HAP-1 (cell line): Measurements from ENCODE around the gene MOB3B.

Experiments
- DNase-seq, 2 experiments: peaks; one replicate each; pipeline ENCODE4 v3.0.0-alpha.2; 2016 to 2020; ENCODE audit warnings: low spot score in 2 of 2
- H3K27me3 ChIP-seq: fragments of 250-450 bp; sonication (Bioruptor Pico); 2 replicates; pipeline ENCODE4 v1.5.1; 2020; ENCODE audit warnings: low read depth, mild to moderate bottlenecking, moderate library complexity
- H3K36me3 ChIP-seq: fragments of 250-450 bp; sonication (Bioruptor Pico); replicated peaks from 2 replicates; pipeline ENCODE4 v1.5.1; 2020; ENCODE audit warnings: mild to moderate bottlenecking
- H3K4me1 ChIP-seq: fragments of 250-450 bp; sonication (Bioruptor Pico); 2 replicates; pipeline ENCODE4 v1.5.1; 2020; ENCODE audit warnings: mild to moderate bottlenecking
- H3K4me3 ChIP-seq: fragments of 250-450 bp; sonication (Bioruptor Pico); 2 replicates; pipeline ENCODE4 v1.5.1; 2020; ENCODE audit warnings: mild to moderate bottlenecking, moderate library complexity
- H3K9me3 ChIP-seq: fragments of 250-450 bp; sonication (Bioruptor Pico); 2 replicates; pipeline ENCODE4 v1.5.1; 2020; ENCODE audit warnings: mild to moderate bottlenecking, moderate library complexity
- in situ Hi-C: fragments of 300-500 bp; cut with MboI; formaldehyde crosslinking; loops from 3 replicates; pipeline ENCODE4 v1.14.3; 2020; ENCODE audit warnings: low sequenced_read_pairs, inconsistent platforms, mixed read lengths

MOB3B gene

GRCh38 chr9:27537027-27537435 is 7.4 kb upstream of the MOB3B start:
- no peak for DNase-seq
- Histone ChIP-seq H3K4me1 (peaks cover 4% of the 10 kb centered on the region; the same call in 1 of the 2 replicates), H3K4me3 (no peak overlapping the region), H3K9me3 (no peaks in the 10 kb centered on the region), H3K36me3 (no peaks in the 10 kb centered on the region), H3K27me3 (no peaks in the 10 kb centered on the region)
- in situ Hi-C loops = loop anchor here (25.0 kb wide), 1 partner anchor 500 kb away; no protein-coding TSS in a partner anchor

GRCh38 chr9:27536168-27536567 is 6.6 kb upstream of the MOB3B start:
- Histone ChIP-seq H3K4me1 (peaks cover 4% of the 10 kb centered on the region; the same call in 1 of the 2 replicates), H3K27me3 (no peaks in the 10 kb centered on the region), H3K4me3 (no peak overlapping the region), H3K9me3 (no peaks in the 10 kb centered on the region), H3K36me3 (no peaks in the 10 kb centered on the region)
- in situ Hi-C loops = loop anchor here (25.0 kb wide), 1 partner anchor 499 kb away; no protein-coding TSS in a partner anchor
- DNase-seq = no peak

GRCh38 chr9:27535701-27536118 is 6.1 kb upstream of the MOB3B start:
- peaks cover 7% of the 10 kb centered on the region; the same call in 1 of the 2 replicates for H3K4me1 ChIP-seq
- H3K27me3 ChIP-seq = no peaks in the 10 kb centered on the region
- H3K36me3 ChIP-seq = no peaks in the 10 kb centered on the region
- in situ Hi-C loops = loop anchor here (25.0 kb wide), 1 partner anchor 498 kb away; no protein-coding TSS in a partner anchor
- DNase-seq = peak; percentile 51 to 58
- no peaks in the 10 kb centered on the region for H3K9me3 ChIP-seq
- H3K4me3 ChIP-seq = no peak overlapping the region

- Histone ChIP-seq H3K4me1 (peaks cover 7% of the 10 kb centered on the region; the same call in 1 of the 2 replicates), H3K9me3 (no peaks in the 10 kb centered on the region), H3K27me3 (no peaks in the 10 kb centered on the region), H3K4me3 (no peak overlapping the region), H3K36me3 (no peaks in the 10 kb centered on the region)
- DNase-seq = no peak
- in situ Hi-C loops = loop anchor here (25.0 kb wide), 1 partner anchor 497 kb away; no protein-coding TSS in a partner anchor
Measured at GRCh38 chr9:27534658-27535209, 5.1 kb upstream of the MOB3B start.

- Histone ChIP-seq H3K4me1 (peaks cover 7% of the 10 kb centered on the region; the same call in 1 of the 2 replicates), H3K27me3 (no peaks in the 10 kb centered on the region), H3K9me3 (no peaks in the 10 kb centered on the region), H3K36me3 (no peaks in the 10 kb centered on the region), H3K4me3 (no peak overlapping the region)
- no peak for DNase-seq
- in situ Hi-C loops = loop anchor here (25.0 kb wide), 1 partner anchor 497 kb away; no protein-coding TSS in a partner anchor
Measured at GRCh38 chr9:27534131-27534530, 4.5 kb upstream of the MOB3B start.

GRCh38 chr9:27533311-27533710 is 3.7 kb upstream of the MOB3B start:
- no peak overlapping the region for H3K4me3 ChIP-seq
- in situ Hi-C loops = loop anchor here (25.0 kb wide), 1 partner anchor 496 kb away; no protein-coding TSS in a partner anchor

GRCh38 chr9:27532046-27532445 is 2.4 kb upstream of the MOB3B start:
- Histone ChIP-seq H3K36me3 (no peaks in the 10 kb centered on the region), H3K4me3 (no peak overlapping the region), H3K4me1 (peaks cover 12% of the 10 kb centered on the region), H3K9me3 (no peaks in the 10 kb centered on the region), H3K27me3 (no peaks in the 10 kb centered on the region)
- no peak for DNase-seq
- in situ Hi-C loops = loop anchor here (25.0 kb wide), 1 partner anchor 495 kb away; no protein-coding TSS in a partner anchor

More at GRCh38 chr9:27533311-27533710, 3.7 kb upstream of the MOB3B start:
- Histone ChIP-seq H3K27me3 (no peaks in the 10 kb centered on the region), H3K36me3 (no peaks in the 10 kb centered on the region), H3K4me1 (peaks cover 7% of the 10 kb centered on the region; the same call in 1 of the 2 replicates), H3K9me3 (no peaks in the 10 kb centered on the region)
- DNase-seq = no peak

- Histone ChIP-seq H3K27me3 (no peaks in the 10 kb centered on the region), H3K36me3 (no peaks in the 10 kb centered on the region), H3K4me3 (no peak overlapping the region), H3K9me3 (no peaks in the 10 kb centered on the region), H3K4me1 (peaks cover 17% of the 10 kb centered on the region)
- in situ Hi-C loops = loop anchor here (25.0 kb wide), 1 partner anchor 494 kb away; no protein-coding TSS in a partner anchor
- peak in 1 of 2 experiments; percentile 65 for DNase-seq
Measured at GRCh38 chr9:27530915-27531755, 1.5 kb upstream of the MOB3B start.

- H3K36me3 ChIP-seq = no peaks in the 10 kb centered on the region
- in situ Hi-C loops = loop anchor here (5.0 to 25.0 kb wide), 2 partner anchors 197 to 492 kb away; no protein-coding TSS in a partner anchor
- H3K27me3 ChIP-seq = no peaks in the 10 kb centered on the region
- DNase-seq = peak; percentile 45 to 82
- peaks cover 13% of the 10 kb centered on the region for H3K4me1 ChIP-seq
- H3K9me3 ChIP-seq = no peaks in the 10 kb centered on the region
- H3K4me3 ChIP-seq = peak overlapping the region; percentile 72
Measured at GRCh38 chr9:27528886-27529315, 713 bp downstream of the MOB3B start.

- in situ Hi-C loops = loop anchor here (5.0 to 25.0 kb wide), 2 partner anchors 196 to 491 kb away; no protein-coding TSS in a partner anchor
- peak overlapping the region; percentile 72 for H3K4me3 ChIP-seq
- DNase-seq = peak; percentile 72 to 89
- no peaks in the 10 kb centered on the region for H3K36me3 ChIP-seq
- peaks cover 13% of the 10 kb centered on the region for H3K4me1 ChIP-seq
- H3K27me3 ChIP-seq = no peaks in the 10 kb centered on the region
- no peaks in the 10 kb centered on the region for H3K9me3 ChIP-seq
Measured at GRCh38 chr9:27528076-27528885, 1.3 kb downstream of the MOB3B start.

GRCh38 chr9:27527702-27528075 is 1.9 kb downstream of the MOB3B start:
- Histone ChIP-seq H3K4me3 (peak overlapping the region; percentile 72), H3K4me1 (peaks cover 13% of the 10 kb centered on the region), H3K9me3 (no peaks in the 10 kb centered on the region), H3K36me3 (no peaks in the 10 kb centered on the region), H3K27me3 (no peaks in the 10 kb centered on the region)
- in situ Hi-C loops = loop anchor here (5.0 to 25.0 kb wide), 2 partner anchors 195 to 490 kb away; no protein-coding TSS in a partner anchor
- DNase-seq = no peak

GRCh38 chr9:27524236-27524635 is 5.4 kb downstream of the MOB3B start, which contains the start of gene IFNK:
Gene IFNK, plus strand, starts transcription at chr9:27524290. Its CDS starts 47 bp downstream, at chr9:27524337.
- H3K4me3 ChIP-seq = no peak within 1 kb of the TSS
- H3K36me3 ChIP-seq = no peaks in the 10 kb centered on the region
- no peaks in the 10 kb centered on the region for H3K27me3 ChIP-seq
- H3K4me1 ChIP-seq = peaks cover 10% of the 10 kb centered on the region
- in situ Hi-C loops = no loop called here
- no peak for DNase-seq
- H3K9me3 ChIP-seq = no peaks in the 10 kb centered on the region

GRCh38 chr9:27523141-27523540 is 6.5 kb downstream of the MOB3B start:
- Histone ChIP-seq H3K36me3 (no peaks in the 10 kb centered on the region), H3K9me3 (no peaks in the 10 kb centered on the region), H3K4me3 (no peak overlapping the region), H3K4me1 (peaks cover 10% of the 10 kb centered on the region), H3K27me3 (no peaks in the 10 kb centered on the region)
- DNase-seq = no peak
- in situ Hi-C loops = no loop called here
